ENCODE data around the gene CDH4.

Gene CDH4

GRCh38 chr20:61650912-61651733 lies 399.1 kb downstream of the CDH4 start:
- Histone ChIP-seq H3K27me3 (ENCODE audit: low read depth, low read length) (peaks cover 2% of the 10 kb centered on the region), H3K4me1 (ENCODE audit: control insufficient read depth in 1 of 2, insufficient read depth in 2 of 2, low read length in 2 of 2) (no peaks in the 10 kb centered on the region), H3K36me3 (ENCODE audit: control insufficient read depth in 1 of 2, insufficient read depth in 2 of 2, low read length in 2 of 2) (no peaks in the 10 kb centered on the region), H3K4me3 (ENCODE audit: low read depth in 1 of 2, low read length in 2 of 2) (no peak overlapping the region), H3K27ac (ENCODE audit: low read length) (no peak overlapping the region), H3K9me3 (ENCODE audit: control insufficient read depth in 1 of 2, low read length in 2 of 2) (no peaks in the 10 kb centered on the region)

GRCh38 chr20:61652146-61652545 lies 400.1 kb downstream of the CDH4 start:
- no peaks in the 10 kb centered on the region for H3K36me3 ChIP-seq (ENCODE audit: control insufficient read depth in 1 of 2, insufficient read depth in 2 of 2, low read length in 2 of 2)
- no peak overlapping the region for H3K27ac ChIP-seq (ENCODE audit: low read length)
- no peaks in the 10 kb centered on the region for H3K27me3 ChIP-seq (ENCODE audit: low read depth, low read length)
- H3K4me3 ChIP-seq (ENCODE audit: low read depth in 1 of 2, low read length in 2 of 2): no peak overlapping the region
- no peaks in the 10 kb centered on the region for H3K9me3 ChIP-seq (ENCODE audit: control insufficient read depth in 1 of 2, low read length in 2 of 2)
- H3K4me1 ChIP-seq (ENCODE audit: control insufficient read depth in 1 of 2, insufficient read depth in 2 of 2, low read length in 2 of 2): no peaks in the 10 kb centered on the region

- no peaks in the 10 kb centered on the region for H3K27me3 ChIP-seq (ENCODE audit: low read depth, low read length)
- no peak overlapping the region for H3K27ac ChIP-seq (ENCODE audit: low read length)
- no peaks in the 10 kb centered on the region for H3K36me3 ChIP-seq (ENCODE audit: control insufficient read depth in 1 of 2, insufficient read depth in 2 of 2, low read length in 2 of 2)
- no peak overlapping the region for H3K4me3 ChIP-seq (ENCODE audit: low read depth in 1 of 2, low read length in 2 of 2)
- H3K4me1 ChIP-seq (ENCODE audit: control insufficient read depth in 1 of 2, insufficient read depth in 2 of 2, low read length in 2 of 2): no peaks in the 10 kb centered on the region
- H3K9me3 ChIP-seq (ENCODE audit: control insufficient read depth in 1 of 2, low read length in 2 of 2): no peaks in the 10 kb centered on the region
These were observed 402.7 kb downstream of the CDH4 start for GRCh38 chr20:61654726-61655125.

GRCh38 chr20:61655591-61655990 lies 403.5 kb downstream of the CDH4 start:
- H3K4me3 ChIP-seq (ENCODE audit: low read depth in 1 of 2, low read length in 2 of 2): no peak overlapping the region
- H3K27me3 ChIP-seq (ENCODE audit: low read depth, low read length): no peaks in the 10 kb centered on the region
- no peak overlapping the region for H3K27ac ChIP-seq (ENCODE audit: low read length)
- H3K9me3 ChIP-seq (ENCODE audit: control insufficient read depth in 1 of 2, low read length in 2 of 2): no peaks in the 10 kb centered on the region
- no peaks in the 10 kb centered on the region for H3K36me3 ChIP-seq (ENCODE audit: control insufficient read depth in 1 of 2, insufficient read depth in 2 of 2, low read length in 2 of 2)
- H3K4me1 ChIP-seq (ENCODE audit: control insufficient read depth in 1 of 2, insufficient read depth in 2 of 2, low read length in 2 of 2): no peaks in the 10 kb centered on the region

- Histone ChIP-seq H3K27ac (ENCODE audit: low read length) (no peak overlapping the region), H3K36me3 (ENCODE audit: control insufficient read depth in 1 of 2, insufficient read depth in 2 of 2, low read length in 2 of 2) (no peaks in the 10 kb centered on the region), H3K9me3 (ENCODE audit: control insufficient read depth in 1 of 2, low read length in 2 of 2) (no peaks in the 10 kb centered on the region), H3K27me3 (ENCODE audit: low read depth, low read length) (no peaks in the 10 kb centered on the region), H3K4me3 (ENCODE audit: low read depth in 1 of 2, low read length in 2 of 2) (no peak overlapping the region), H3K4me1 (ENCODE audit: control insufficient read depth in 1 of 2, insufficient read depth in 2 of 2, low read length in 2 of 2) (no peaks in the 10 kb centered on the region)
These were observed 404.1 kb downstream of the CDH4 start for GRCh38 chr20:61656198-61656597.

- no peaks in the 10 kb centered on the region for H3K9me3 ChIP-seq (ENCODE audit: control insufficient read depth in 1 of 2, low read length in 2 of 2)
- H3K36me3 ChIP-seq (ENCODE audit: control insufficient read depth in 1 of 2, insufficient read depth in 2 of 2, low read length in 2 of 2): no peaks in the 10 kb centered on the region
- no peak overlapping the region for H3K27ac ChIP-seq (ENCODE audit: low read length)
These were observed 405.8 kb downstream of the CDH4 start for GRCh38 chr20:61657721-61658377.

GRCh38 chr20:61658563-61658962 lies 406.5 kb downstream of the CDH4 start:
- H3K9me3 ChIP-seq (ENCODE audit: control insufficient read depth in 1 of 2, low read length in 2 of 2): no peaks in the 10 kb centered on the region
- H3K4me1 ChIP-seq (ENCODE audit: control insufficient read depth in 1 of 2, insufficient read depth in 2 of 2, low read length in 2 of 2): no peaks in the 10 kb centered on the region
- no peaks in the 10 kb centered on the region for H3K27me3 ChIP-seq (ENCODE audit: low read depth, low read length)
- H3K4me3 ChIP-seq (ENCODE audit: low read depth in 1 of 2, low read length in 2 of 2): no peak overlapping the region
- no peaks in the 10 kb centered on the region for H3K36me3 ChIP-seq (ENCODE audit: control insufficient read depth in 1 of 2, insufficient read depth in 2 of 2, low read length in 2 of 2)
- no peak overlapping the region for H3K27ac ChIP-seq (ENCODE audit: low read length)

More at GRCh38 chr20:61657721-61658377, 405.8 kb downstream of the CDH4 start:
- Histone ChIP-seq H3K4me1 (ENCODE audit: control insufficient read depth in 1 of 2, insufficient read depth in 2 of 2, low read length in 2 of 2) (no peaks in the 10 kb centered on the region), H3K4me3 (ENCODE audit: low read depth in 1 of 2, low read length in 2 of 2) (no peak overlapping the region), H3K27me3 (ENCODE audit: low read depth, low read length) (no peaks in the 10 kb centered on the region)

- no peak overlapping the region for H3K27ac ChIP-seq (ENCODE audit: low read length)
- H3K9me3 ChIP-seq (ENCODE audit: control insufficient read depth in 1 of 2, low read length in 2 of 2): no peaks in the 10 kb centered on the region
- H3K27me3 ChIP-seq (ENCODE audit: low read depth, low read length): no peaks in the 10 kb centered on the region
- H3K4me1 ChIP-seq (ENCODE audit: control insufficient read depth in 1 of 2, insufficient read depth in 2 of 2, low read length in 2 of 2): no peaks in the 10 kb centered on the region
- no peak overlapping the region for H3K4me3 ChIP-seq (ENCODE audit: low read depth in 1 of 2, low read length in 2 of 2)
- H3K36me3 ChIP-seq (ENCODE audit: control insufficient read depth in 1 of 2, insufficient read depth in 2 of 2, low read length in 2 of 2): no peaks in the 10 kb centered on the region
These were observed 407.4 kb downstream of the CDH4 start for GRCh38 chr20:61659246-61659993.

- Histone ChIP-seq H3K9me3 (ENCODE audit: control insufficient read depth in 1 of 2, low read length in 2 of 2) (no peaks in the 10 kb centered on the region), H3K4me3 (ENCODE audit: low read depth in 1 of 2, low read length in 2 of 2) (no peak overlapping the region), H3K27ac (ENCODE audit: low read length) (no peak overlapping the region), H3K4me1 (ENCODE audit: control insufficient read depth in 1 of 2, insufficient read depth in 2 of 2, low read length in 2 of 2) (no peaks in the 10 kb centered on the region), H3K36me3 (ENCODE audit: control insufficient read depth in 1 of 2, insufficient read depth in 2 of 2, low read length in 2 of 2) (no peaks in the 10 kb centered on the region), H3K27me3 (ENCODE audit: low read depth, low read length) (no peaks in the 10 kb centered on the region)
These were observed 407.9 kb downstream of the CDH4 start for GRCh38 chr20:61659994-61660346.

- Histone ChIP-seq H3K9me3 (ENCODE audit: control insufficient read depth in 1 of 2, low read length in 2 of 2) (no peaks in the 10 kb centered on the region), H3K36me3 (ENCODE audit: control insufficient read depth in 1 of 2, insufficient read depth in 2 of 2, low read length in 2 of 2) (no peaks in the 10 kb centered on the region), H3K4me3 (ENCODE audit: low read depth in 1 of 2, low read length in 2 of 2) (no peak overlapping the region), H3K27me3 (ENCODE audit: low read depth, low read length) (no peaks in the 10 kb centered on the region), H3K4me1 (ENCODE audit: control insufficient read depth in 1 of 2, insufficient read depth in 2 of 2, low read length in 2 of 2) (no peaks in the 10 kb centered on the region), H3K27ac (ENCODE audit: low read length) (no peak overlapping the region)
These were observed 408.5 kb downstream of the CDH4 start for GRCh38 chr20:61660559-61660958.

- Histone ChIP-seq H3K27me3 (ENCODE audit: low read depth, low read length) (no peaks in the 10 kb centered on the region), H3K36me3 (ENCODE audit: control insufficient read depth in 1 of 2, insufficient read depth in 2 of 2, low read length in 2 of 2) (no peaks in the 10 kb centered on the region), H3K9me3 (ENCODE audit: control insufficient read depth in 1 of 2, low read length in 2 of 2) (no peaks in the 10 kb centered on the region), H3K4me1 (ENCODE audit: control insufficient read depth in 1 of 2, insufficient read depth in 2 of 2, low read length in 2 of 2) (no peaks in the 10 kb centered on the region), H3K27ac (ENCODE audit: low read length) (no peak overlapping the region), H3K4me3 (ENCODE audit: low read depth in 1 of 2, low read length in 2 of 2) (no peak overlapping the region)
These were observed 409.0 kb downstream of the CDH4 start for GRCh38 chr20:61661025-61661424.
